GM19025 (cell line): Measurements from ENCODE around the gene LHFPL3.
"Not testable (repeated sequence)": the region's sequence is repeated elsewhere in the genome, so short reads cannot be mapped to it uniquely, and the experiment has no call there.

Source experiments
- ATAC-seq: cut with Tn5 transposase; IDR thresholded peaks from one replicate; pipeline ENCODE4 v1.9.1; 2021; ENCODE audit warnings: mild to moderate bottlenecking, low read depth, moderate library complexity; ENCODE audit not compliant: unreplicated experiment

The LHFPL3 gene

GRCh38 chr7:104661575-104661974, 333.2 kb downstream of the LHFPL3 start:
- no peak for ATAC-seq

- ATAC-seq = no peak
These were observed 336.2 kb downstream of the LHFPL3 start for GRCh38 chr7:104664648-104665047.

GRCh38 chr7:104677587-104677986, 349.2 kb downstream of the LHFPL3 start:
- no peak for ATAC-seq

- no peak for ATAC-seq
These were observed 350.7 kb downstream of the LHFPL3 start for GRCh38 chr7:104679085-104679484.

GRCh38 chr7:104686286-104686685, 357.9 kb downstream of the LHFPL3 start:
- no peak for ATAC-seq

- no peak for ATAC-seq
These were observed 366.3 kb downstream of the LHFPL3 start for GRCh38 chr7:104694710-104695109.

GRCh38 chr7:104695563-104695962, 367.2 kb downstream of the LHFPL3 start:
- no peak for ATAC-seq

GRCh38 chr7:104700336-104700735, 371.9 kb downstream of the LHFPL3 start:
- ATAC-seq = no peak

GRCh38 chr7:104721027-104721426, 392.6 kb downstream of the LHFPL3 start:
- not testable (repeated sequence) for ATAC-seq

GRCh38 chr7:104723001-104723400, 394.6 kb downstream of the LHFPL3 start:
- no peak for ATAC-seq

GRCh38 chr7:104758504-104758903, 430.1 kb downstream of the LHFPL3 start:
- ATAC-seq = no peak

GRCh38 chr7:104761892-104762291, 433.5 kb downstream of the LHFPL3 start:
- no peak for ATAC-seq

- no peak for ATAC-seq
These were observed 438.7 kb downstream of the LHFPL3 start for GRCh38 chr7:104767113-104767512.

GRCh38 chr7:104767826-104768536, 439.6 kb downstream of the LHFPL3 start:
- no peak for ATAC-seq

- no peak for ATAC-seq
These were observed 444.3 kb downstream of the LHFPL3 start for GRCh38 chr7:104772405-104773345.

- no peak for ATAC-seq
These were observed 445.4 kb downstream of the LHFPL3 start for GRCh38 chr7:104773796-104774195.

- ATAC-seq = no peak
These were observed 447.1 kb downstream of the LHFPL3 start for GRCh38 chr7:104775531-104775930.

GRCh38 chr7:104777301-104777800, 448.9 kb downstream of the LHFPL3 start:
- no peak for ATAC-seq

- no peak for ATAC-seq
These were observed 451.5 kb downstream of the LHFPL3 start for GRCh38 chr7:104779888-104780287.

GRCh38 chr7:104784686-104785085, 456.3 kb downstream of the LHFPL3 start:
- no peak for ATAC-seq

GRCh38 chr7:104789780-104790179, 461.4 kb downstream of the LHFPL3 start:
- no peak for ATAC-seq
